Keratinocyte (primary cell): ENCODE data around the gene GOLT1A. TPM values are rescaled to one million over a fixed set of nuclear protein-coding genes. Genes with fewer than 3 reads are reported as not detected.

Experiments
- DNase-seq: peaks from one replicate; pipeline ENCODE4 v3.0.0-alpha.2; 2011; ENCODE audit warnings: low read depth, missing footprints, low spot score
- FAIRE-seq: peaks from 2 replicates; lab custom pipeline; 2011; peaks lifted over from hg19 to GRCh38; lab: Jason Lieb, UNC
- H2AFZ ChIP-seq: 2 replicates; pipeline ENCODE4 v1.6.0; 2012; ENCODE audit warnings: low read length, control low read depth, inconsistent platforms; ENCODE audit not compliant: control insufficient read depth
- H3K27ac ChIP-seq: 2 replicates; pipeline ENCODE4 v1.5.1; 2011; ENCODE audit warnings: low read length; ENCODE audit not compliant: control insufficient read depth, insufficient read depth
- H3K27me3 ChIP-seq: 3 replicates; pipeline ENCODE4 v1.6.0; 2011; ENCODE audit warnings: low read length; ENCODE audit not compliant: control insufficient read depth, insufficient read depth; ENCODE audit errors: extremely low read depth
- H3K36me3 ChIP-seq, 2 experiments: 2 replicates in 1 of 2; 3 replicates in 1 of 2; pipeline ENCODE4 v1.5.1; 2011; ENCODE audit warnings: low read length in 2 of 2, mild to moderate bottlenecking in 1 of 2; ENCODE audit not compliant: control insufficient read depth in 2 of 2, insufficient read depth in 2 of 2; ENCODE audit errors: extremely low read depth in 1 of 2
- H3K4me1 ChIP-seq: 3 replicates; pipeline ENCODE4 v1.5.1; 2011; ENCODE audit warnings: low read length; ENCODE audit not compliant: control insufficient read depth, insufficient read depth; ENCODE audit errors: extremely low read depth
- H3K4me2 ChIP-seq: 3 replicates; pipeline ENCODE4 v1.6.0; 2011; ENCODE audit warnings: low read depth, low read length; ENCODE audit not compliant: control insufficient read depth, insufficient read depth; ENCODE audit errors: extremely low read depth
- H3K4me3 ChIP-seq, 3 experiments: fragments of 200-600 bp in 1 of 3; sonication (generic) in 1 of 3; 2 replicates in 2 of 3; 3 replicates in 1 of 3; pipeline ENCODE4 v1.5.1; 2011 to 2016; ENCODE audit warnings: low read length in 3 of 3, mild to moderate bottlenecking in 3 of 3, control low read depth in 2 of 3, inconsistent platforms in 1 of 3, low read depth in 1 of 3, mixed read lengths in 1 of 3, mixed run types in 1 of 3, moderate library complexity in 1 of 3; ENCODE audit not compliant: control insufficient read depth in 2 of 3, insufficient read depth in 2 of 3; ENCODE audit errors: extremely low read depth in 1 of 3
- H3K79me2 ChIP-seq: 2 replicates; pipeline ENCODE4 v1.6.0; 2012; ENCODE audit warnings: low read length; ENCODE audit not compliant: control insufficient read depth, insufficient read depth
- H3K9ac ChIP-seq: 3 replicates; pipeline ENCODE4 v1.6.0; 2011; ENCODE audit warnings: low read length; ENCODE audit not compliant: control insufficient read depth, insufficient read depth; ENCODE audit errors: extremely low read depth
- H3K9me1 ChIP-seq: 3 replicates; pipeline ENCODE4 v1.6.0; 2011; ENCODE audit warnings: low read length; ENCODE audit not compliant: control insufficient read depth, insufficient read depth; ENCODE audit errors: extremely low read depth
- H3K9me3 ChIP-seq: 2 replicates; pipeline ENCODE4 v1.5.1; 2012; ENCODE audit warnings: low read depth, low read length; ENCODE audit not compliant: control insufficient read depth
- H4K20me1 ChIP-seq: 3 replicates; pipeline ENCODE4 v1.6.0; 2011; ENCODE audit warnings: low read length; ENCODE audit not compliant: control insufficient read depth, insufficient read depth; ENCODE audit errors: extremely low read depth
- EZH2 ChIP-seq: IDR thresholded peaks from one replicate; pipeline ENCODE4 v1.6.1; 2012; ENCODE audit warnings: inconsistent platforms, mild to moderate bottlenecking, low read length, moderate library complexity
- dilution Hi-C: fragments of 300-500 bp; cut with MboI; formaldehyde crosslinking; loops from one replicate; pipeline ENCODE4 v1.7.0; 2020; ENCODE audit warnings: low sequenced_read_pairs; ENCODE audit not compliant: extremely low pct_ligation_motif_present
- polyA plus RNA-seq, 5 experiments: library from polyadenylated mRNA; depleted of rRNA in 3 of 5; stranded (reverse) in 3 of 5; stranded (forward) in 1 of 5; unstranded in 1 of 5; fragments of >200 nt; gene quantifications; 1 replicate in 1 of 5; 2 replicates in 3 of 5; 3 replicates in 1 of 5; pipeline versions ENCODE4 v1.2.1 to v1.2.3, GENCODE V29; 2011 to 2012; ENCODE audit warnings: missing spikeins in 2 of 5, low read depth in 1 of 5, low replicate concordance in 1 of 5
- TF ChIP-seq, protein P1 (sequence below), 3 experiments: IDR thresholded peaks in 1 of 3; conservative IDR thresholded peaks in 1 of 3; optimal IDR thresholded peaks in 1 of 3; 2 replicates in 2 of 3; 3 replicates in 1 of 3; pipeline versions ENCODE3 to v1.5.1; 2011; ENCODE audit warnings: low read length in 3 of 3, mild to moderate bottlenecking in 3 of 3, moderate library complexity in 2 of 3, control low read depth in 1 of 3, inconsistent platforms in 1 of 3; ENCODE audit not compliant: insufficient read depth in 2 of 3; ENCODE audit errors: extremely low read depth in 1 of 3

The GOLT1A gene
- polyA plus RNA-seq, 1 donor (not counting 4 experiments of a cell fraction or from before 2014, with no cell fraction given) = 0.46 TPM

DNA sequence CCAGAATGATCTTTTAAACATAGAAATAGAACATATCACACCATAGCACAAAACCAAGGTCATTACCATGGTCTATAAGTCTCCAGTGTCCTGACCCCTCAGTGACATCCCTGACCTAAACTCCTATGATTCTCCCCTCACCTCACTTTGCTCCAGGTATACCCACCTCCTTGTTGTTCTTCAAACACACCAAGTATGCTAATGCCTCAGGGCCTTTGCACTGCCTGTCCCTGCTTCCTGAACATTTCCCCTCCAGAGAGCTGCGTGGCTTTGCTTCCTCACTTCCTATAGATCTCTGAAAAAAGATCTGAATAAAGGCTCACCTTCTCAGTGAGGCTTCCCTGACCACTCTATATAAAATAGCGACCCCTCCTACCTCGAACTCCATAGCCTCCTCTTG is 1.1 kb downstream of the GOLT1A start:
- H4K20me1 ChIP-seq = no peaks in the 10 kb centered on the region
- no peak overlapping the region for H3K27ac ChIP-seq
- DNase-seq = no peak
- no peak overlapping the region for H3K9ac ChIP-seq
- H3K9me1 ChIP-seq = no peaks in the 10 kb centered on the region
- H3K79me2 ChIP-seq = no peaks in the 10 kb centered on the region
- H2AFZ ChIP-seq = no peak overlapping the region
- H3K4me3 ChIP-seq = no peak overlapping the region
- no peak for FAIRE-seq
- no peak overlapping the region for H3K4me2 ChIP-seq
- no peaks in the 10 kb centered on the region for H3K36me3 ChIP-seq
- peaks cover 10% of the 10 kb centered on the region for H3K4me1 ChIP-seq
- no peak for TF ChIP-seq EZH2
- TF ChIP-seq, protein P1, sequence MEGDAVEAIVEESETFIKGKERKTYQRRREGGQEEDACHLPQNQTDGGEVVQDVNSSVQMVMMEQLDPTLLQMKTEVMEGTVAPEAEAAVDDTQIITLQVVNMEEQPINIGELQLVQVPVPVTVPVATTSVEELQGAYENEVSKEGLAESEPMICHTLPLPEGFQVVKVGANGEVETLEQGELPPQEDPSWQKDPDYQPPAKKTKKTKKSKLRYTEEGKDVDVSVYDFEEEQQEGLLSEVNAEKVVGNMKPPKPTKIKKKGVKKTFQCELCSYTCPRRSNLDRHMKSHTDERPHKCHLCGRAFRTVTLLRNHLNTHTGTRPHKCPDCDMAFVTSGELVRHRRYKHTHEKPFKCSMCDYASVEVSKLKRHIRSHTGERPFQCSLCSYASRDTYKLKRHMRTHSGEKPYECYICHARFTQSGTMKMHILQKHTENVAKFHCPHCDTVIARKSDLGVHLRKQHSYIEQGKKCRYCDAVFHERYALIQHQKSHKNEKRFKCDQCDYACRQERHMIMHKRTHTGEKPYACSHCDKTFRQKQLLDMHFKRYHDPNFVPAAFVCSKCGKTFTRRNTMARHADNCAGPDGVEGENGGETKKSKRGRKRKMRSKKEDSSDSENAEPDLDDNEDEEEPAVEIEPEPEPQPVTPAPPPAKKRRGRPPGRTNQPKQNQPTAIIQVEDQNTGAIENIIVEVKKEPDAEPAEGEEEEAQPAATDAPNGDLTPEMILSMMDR (optimal IDR thresholded peaks at IDR 0.05 in 1 of 3, IDR thresholded peaks at IDR 0.05 in 1 of 3, conservative IDR thresholded peaks at IDR 0.05 in 1 of 3; ENCODE audit: extremely low read depth in 1 of 3, insufficient read depth in 2 of 3, low read length in 3 of 3) = no peak
- dilution Hi-C loops = no loop called here
- no peaks in the 10 kb centered on the region for H3K27me3 ChIP-seq
- no peaks in the 10 kb centered on the region for H3K9me3 ChIP-seq

DNA sequence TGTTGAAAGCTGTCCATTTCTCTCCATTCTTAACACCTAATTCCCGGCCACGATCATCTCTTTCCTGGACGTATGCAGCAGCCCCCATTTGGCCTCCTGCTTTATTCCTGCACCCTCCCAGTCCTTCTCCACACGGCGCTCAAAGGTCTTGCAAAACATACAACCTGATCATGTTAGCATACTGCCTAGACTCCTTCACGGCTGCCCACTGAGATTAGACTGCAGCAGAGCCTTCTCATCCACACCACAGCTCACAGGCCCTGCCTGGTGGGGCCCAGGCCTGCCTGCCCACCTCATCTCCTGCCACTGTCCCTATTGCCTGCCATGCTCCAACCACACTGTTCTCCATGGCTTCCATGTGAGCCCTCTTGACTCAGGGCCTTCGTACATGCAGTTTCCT is 2.7 kb downstream of the GOLT1A start:
- Histone ChIP-seq H3K27ac (no peak overlapping the region), H3K4me2 (no peak overlapping the region), H3K4me1 (peaks cover 10% of the 10 kb centered on the region), H2AFZ (no peak overlapping the region), H3K9ac (no peak overlapping the region), H4K20me1 (no peaks in the 10 kb centered on the region), H3K36me3 (no peaks in the 10 kb centered on the region), H3K27me3 (no peaks in the 10 kb centered on the region), H3K4me3 (no peak overlapping the region), H3K9me3 (no peaks in the 10 kb centered on the region), H3K9me1 (no peaks in the 10 kb centered on the region), H3K79me2 (no peaks in the 10 kb centered on the region)
- no peak for FAIRE-seq
- dilution Hi-C loops = no loop called here
- DNase-seq = no peak
- no peak for TF ChIP-seq EZH2
- TF ChIP-seq, protein P1 (optimal IDR thresholded peaks at IDR 0.05 in 1 of 3, IDR thresholded peaks at IDR 0.05 in 1 of 3, conservative IDR thresholded peaks at IDR 0.05 in 1 of 3; ENCODE audit: extremely low read depth in 1 of 3, insufficient read depth in 2 of 3, low read length in 3 of 3) = no peak
